Tibial artery (tissue), 4 donors: ENCODE results near the gene ADARB2.

ENCODE experiments used
- DNase-seq, 2 donors: peaks; one replicate each; pipeline ENCODE4 v3.0.0-alpha.2; 2019
- H3K27ac ChIP-seq, 2 donors: fragments of 200-600 bp; sonication (generic) in 1 of 2; 1 replicate in 1 of 2; 2 replicates in 1 of 2; pipeline ENCODE4 v1.5.1; 2018 to 2019; ENCODE audit warnings: mild to moderate bottlenecking in 1 of 2
- H3K27me3 ChIP-seq, 2 donors: fragments of 200-600 bp; sonication (generic) in 1 of 2; one replicate each; pipeline versions ENCODE4 v1.5.1 to v1.6.0; 2016 to 2019
- H3K36me3 ChIP-seq, 3 donors: fragments of 200-600 bp; sonication (generic) in 2 of 3; one replicate each; pipeline ENCODE4 v1.5.1; 2016 to 2019; ENCODE audit warnings: mild to moderate bottlenecking in 2 of 3
- H3K4me1 ChIP-seq, 4 donors: fragments of 200-600 bp; sonication (generic) in 2 of 4; 1 replicate in 3 of 4; 2 replicates in 1 of 4; pipeline ENCODE4 v1.5.1; 2016 to 2019
- H3K4me3 ChIP-seq, 2 donors: fragments of 200-600 bp; sonication (generic) in 1 of 2; 1 replicate in 1 of 2; 2 replicates in 1 of 2; pipeline ENCODE4 v1.5.1; 2018 to 2019; ENCODE audit warnings: mild to moderate bottlenecking in 2 of 2
- H3K9me3 ChIP-seq, 3 donors: fragments of 200-600 bp; sonication (generic) in 1 of 3; one replicate each; pipeline ENCODE4 v1.5.1; 2016 to 2019
- CTCF ChIP-seq, 2 experiments: fragments of 200-600 bp in 1 of 2; fragments of 450-650 bp in 1 of 2; IDR thresholded peaks; one replicate each; pipeline ENCODE4 v1.5.1; 2017 to 2019; ENCODE audit warnings: antibody characterized with exemption in 2 of 2, mild to moderate bottlenecking in 1 of 2, moderate library complexity in 1 of 2
- intact Hi-C: fragments of 100-400 bp; cut with DNase I; formaldehyde crosslinking; loops from one replicate; pipeline ENCODE4 v1.15.0; 2023; ENCODE audit warnings: low total_unique reads

The ADARB2 gene

GRCh38 chr10:1615186-1615954 lies 122.0 kb downstream of the ADARB2 start:
- no peaks in the 10 kb centered on the region for H3K4me1 ChIP-seq
- H3K9me3 ChIP-seq, result peaks cover 0 to 4% (median 3%) of the 10 kb centered on the region in 3 donors
- H3K4me3 ChIP-seq, result no peak overlapping the region
- no peak for TF ChIP-seq CTCF (IDR thresholded peaks at IDR 0.05)
- no peak for DNase-seq
- intact Hi-C loops, result no loop called here
- no peaks in the 10 kb centered on the region for H3K36me3 ChIP-seq
- H3K27ac ChIP-seq, result no peak overlapping the region
- peaks cover 0 to 23% of the 10 kb centered on the region in 2 donors for H3K27me3 ChIP-seq

- Histone ChIP-seq H3K9me3 (no peaks in the 10 kb centered on the region), H3K27ac (no peak overlapping the region), H3K36me3 (no peaks in the 10 kb centered on the region), H3K4me1 (no peaks in the 10 kb centered on the region), H3K27me3 (peaks cover 0 to 41% of the 10 kb centered on the region in 2 donors), H3K4me3 (no peak overlapping the region)
- DNase-seq, result no peak
- intact Hi-C loops, result no loop called here
- no peak for TF ChIP-seq CTCF (IDR thresholded peaks at IDR 0.05)
Observed at GRCh38 chr10:1613511-1613910, 123.8 kb downstream of the ADARB2 start.

GRCh38 chr10:1612908-1613307 lies 124.4 kb downstream of the ADARB2 start:
- no peak for DNase-seq
- intact Hi-C loops, result no loop called here
- no peaks in the 10 kb centered on the region for H3K36me3 ChIP-seq

GRCh38 chr10:1611936-1612550 lies 125.3 kb downstream of the ADARB2 start:
- no peaks in the 10 kb centered on the region for H3K36me3 ChIP-seq
- H3K4me3 ChIP-seq, result no peak overlapping the region
- no peak for DNase-seq
- H3K4me1 ChIP-seq, result no peaks in the 10 kb centered on the region
- no peaks in the 10 kb centered on the region for H3K9me3 ChIP-seq
- no peak overlapping the region for H3K27ac ChIP-seq
- intact Hi-C loops, result no loop called here
- TF ChIP-seq CTCF (IDR thresholded peaks at IDR 0.05), result no peak
- peaks cover 0 to 54% of the 10 kb centered on the region in 2 donors for H3K27me3 ChIP-seq

More at GRCh38 chr10:1612908-1613307, 124.4 kb downstream of the ADARB2 start:
- H3K4me3 ChIP-seq, result no peak overlapping the region
- peaks cover 0 to 46% of the 10 kb centered on the region in 2 donors for H3K27me3 ChIP-seq
- H3K27ac ChIP-seq, result no peak overlapping the region
- no peaks in the 10 kb centered on the region for H3K9me3 ChIP-seq
- H3K4me1 ChIP-seq, result no peaks in the 10 kb centered on the region
- TF ChIP-seq CTCF (IDR thresholded peaks at IDR 0.05), result no peak

GRCh38 chr10:1610986-1611770 lies 126.1 kb downstream of the ADARB2 start:
- Histone ChIP-seq H3K27me3 (peaks cover 0 to 59% of the 10 kb centered on the region in 2 donors), H3K36me3 (no peaks in the 10 kb centered on the region), H3K27ac (no peak overlapping the region), H3K9me3 (no peaks in the 10 kb centered on the region), H3K4me3 (no peak overlapping the region), H3K4me1 (no peaks in the 10 kb centered on the region)
- intact Hi-C loops, result no loop called here
- no peak for TF ChIP-seq CTCF (IDR thresholded peaks at IDR 0.05)
- DNase-seq, result no peak
